Glomerular endothelial cell (primary cell): ENCODE results near the gene RGS4. TPM values are rescaled to one million over a fixed set of nuclear protein-coding genes. Genes with fewer than 3 reads are reported as not detected.
A peak's percentile ranks its signal among the peaks of the same experiment; 100 is the strongest.

ENCODE experiments used
- DNase-seq: peaks from one replicate; pipeline ENCODE4 v3.0.0-alpha.2; 2011; ENCODE audit warnings: low read depth, low spot score; ENCODE audit errors: extremely low read depth
- total RNA-seq: library from RNA; depleted of rRNA; stranded (reverse); fragments of >200 nt; gene quantifications from 2 replicates; pipeline ENCODE4 v1.2.3, GENCODE V29; 2015

The RGS4 gene
- total RNA-seq, result 99.0 and 351 TPM in 2 replicates

DNA sequence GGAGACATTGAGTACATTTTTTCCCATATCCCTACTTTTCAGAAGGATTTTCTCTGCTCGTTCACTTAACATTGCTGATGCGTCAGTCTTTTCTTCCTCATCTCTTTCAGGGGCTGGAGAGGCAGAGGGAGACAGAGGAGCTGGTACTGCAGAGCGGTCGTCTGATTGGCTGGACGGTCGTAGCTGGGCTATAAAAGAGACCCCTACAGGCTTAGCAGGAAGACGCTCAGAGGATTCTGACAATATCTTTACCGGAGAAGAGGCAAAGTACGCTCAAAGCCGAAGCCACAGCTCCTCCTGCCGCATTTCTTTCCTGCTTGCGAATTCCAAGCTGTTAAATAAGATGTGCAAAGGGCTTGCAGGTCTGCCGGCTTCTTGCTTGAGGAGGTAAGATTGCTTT, at the start of gene RGS4:
TSS of gene RGS4 (plus strand) at position 220 of the 400 bp plus-strand sequence. CDS start at position 344, 124 bp downstream.
- peak; percentile 84 for DNase-seq

DNA sequence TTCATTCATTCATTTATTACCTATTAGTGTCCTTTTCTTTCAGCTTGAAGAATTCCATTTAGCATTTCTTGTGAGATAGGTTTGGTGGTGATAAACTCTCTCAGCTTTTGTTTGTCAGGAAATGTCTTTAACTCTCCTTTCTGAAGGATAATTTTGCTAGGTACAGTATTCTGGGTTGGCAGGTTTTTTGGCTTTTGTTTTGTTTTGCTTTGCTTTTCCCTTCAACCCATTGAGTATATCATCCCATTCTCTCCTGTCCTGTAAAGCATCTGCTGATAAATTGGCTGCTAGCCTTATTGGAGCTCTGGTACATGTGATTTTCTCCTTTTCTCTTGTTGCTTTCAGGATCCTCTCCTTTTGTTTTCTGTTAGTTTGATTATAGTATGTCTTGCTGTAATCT, 47.0 kb upstream of the RGS4 start:
- no peak for DNase-seq

DNA sequence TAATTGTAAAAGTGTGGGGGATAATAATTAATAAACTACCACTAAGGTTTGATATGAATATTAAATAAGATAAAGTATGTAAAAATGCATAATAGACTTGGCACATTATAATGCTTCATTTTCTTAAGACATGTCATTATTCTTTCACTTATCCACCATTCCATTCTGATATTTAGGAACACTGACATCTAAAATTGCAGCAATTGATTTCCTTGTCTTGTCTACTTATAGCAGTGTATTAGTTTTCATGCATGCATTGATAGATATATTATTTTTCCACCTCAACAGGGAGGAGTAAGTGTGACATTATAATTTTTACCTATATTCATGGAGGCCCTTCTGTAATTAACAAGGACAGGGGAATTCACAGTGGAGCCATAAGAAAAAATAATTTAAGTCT, 41.6 kb upstream of the RGS4 start:
- no peak for DNase-seq

DNA sequence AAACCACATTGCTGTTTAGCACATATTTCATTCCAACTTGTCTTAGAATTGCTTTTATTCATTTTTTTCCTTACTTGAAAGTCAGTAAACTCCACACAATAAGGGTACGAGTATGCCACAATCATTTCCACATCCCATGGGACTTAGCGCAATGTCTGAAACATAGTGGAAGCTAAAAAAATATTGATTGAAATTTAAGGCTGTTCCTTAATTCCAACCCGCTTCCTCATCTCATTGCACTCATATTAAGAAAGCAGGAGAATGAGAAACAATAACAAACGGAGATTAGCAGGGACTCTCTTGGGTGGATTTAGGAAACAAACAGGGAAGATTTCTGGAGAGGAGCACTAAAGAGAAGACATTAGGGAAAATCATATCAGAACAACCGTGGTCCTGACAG, 39.3 kb upstream of the RGS4 start:
- DNase-seq, result no peak

DNA sequence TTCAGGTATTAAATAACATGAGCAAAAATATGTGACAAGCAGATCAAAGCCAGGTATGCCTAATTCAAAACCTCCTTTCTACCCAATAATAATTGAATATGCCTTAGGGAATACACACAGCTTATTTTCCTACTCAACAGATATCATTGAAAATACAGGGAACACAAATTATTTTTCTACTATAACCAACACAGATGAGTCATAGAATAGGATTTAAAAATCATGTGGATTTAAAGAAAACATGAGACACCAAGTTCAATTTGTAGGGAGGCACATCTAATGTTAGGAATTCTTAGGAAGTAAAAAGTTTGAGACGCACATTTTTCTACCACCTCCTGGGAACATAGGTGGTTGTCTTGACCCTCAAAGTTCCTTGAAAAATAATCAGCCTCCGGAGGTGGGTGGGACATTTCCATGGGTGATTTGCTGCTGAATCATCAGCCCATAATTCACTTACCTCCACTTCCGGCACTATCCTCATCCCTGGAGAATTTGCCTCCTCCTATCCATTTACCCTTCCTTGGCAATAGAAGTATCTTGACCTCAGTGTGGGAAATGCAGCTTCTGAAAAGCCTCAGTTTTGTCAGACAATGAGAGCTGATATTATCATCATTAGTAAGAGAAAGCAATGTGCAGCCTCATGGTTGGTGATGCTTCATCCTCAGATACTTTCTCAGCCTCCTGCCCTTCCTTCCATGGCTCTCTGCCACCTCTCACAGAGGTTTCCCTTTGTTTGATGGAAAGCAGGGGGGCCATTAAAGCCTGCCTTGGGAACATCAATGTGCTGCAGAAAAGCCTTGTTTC, 33.5 kb upstream of the RGS4 start:
- peak; percentile 44 for DNase-seq

DNA sequence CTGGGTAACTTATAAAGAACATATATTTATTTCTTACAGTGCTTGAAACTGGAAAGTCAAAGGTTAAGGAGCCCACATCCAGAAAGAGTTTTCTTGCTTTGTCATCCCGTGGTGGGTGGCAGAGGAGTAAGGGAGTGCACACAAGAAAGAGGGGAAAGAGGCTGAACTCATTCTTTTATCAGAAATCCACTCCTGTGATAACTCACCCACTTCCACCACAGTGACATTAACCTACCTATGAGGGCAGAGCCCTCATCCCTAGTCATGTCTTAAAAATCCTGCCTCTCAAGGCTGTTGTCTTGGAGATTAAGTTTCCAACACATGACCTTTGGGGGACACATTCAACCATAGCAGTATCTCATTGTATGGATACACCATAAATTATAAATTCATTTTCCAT, 32.5 kb upstream of the RGS4 start:
- DNase-seq, result no peak

DNA sequence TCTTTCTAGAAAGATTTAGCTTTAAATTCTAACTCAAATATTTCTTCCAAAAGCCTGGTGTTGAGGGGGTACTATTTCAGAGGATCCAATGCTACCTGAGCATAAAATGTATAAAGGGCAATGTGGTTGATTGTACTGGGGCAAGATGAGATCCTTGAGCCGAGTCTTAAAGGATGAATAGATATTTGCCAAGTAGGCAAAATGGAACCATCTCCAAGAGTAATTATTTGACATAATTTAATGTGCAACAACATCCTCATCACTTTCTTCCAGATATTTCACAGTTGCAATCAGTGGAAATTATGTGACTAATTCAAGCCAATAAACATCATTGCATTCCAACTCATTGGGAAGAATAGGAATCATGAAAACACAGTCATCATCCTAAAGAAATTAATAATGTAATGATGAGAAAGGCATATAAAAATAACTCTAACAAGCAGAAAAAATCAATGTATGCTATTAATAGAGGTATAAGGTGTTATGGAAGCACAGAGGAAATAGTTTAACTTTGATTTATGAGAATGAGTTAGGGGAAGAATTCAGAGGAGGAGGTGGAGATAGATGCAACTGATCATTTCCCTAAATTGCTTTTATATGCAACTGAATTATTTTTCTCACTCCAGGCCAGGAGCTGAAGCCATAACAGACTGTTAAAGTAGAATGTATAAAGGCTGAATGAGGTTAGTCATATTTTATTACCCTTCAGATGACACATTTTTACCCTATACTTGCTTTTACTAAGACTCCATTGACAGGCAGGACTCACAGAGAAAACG, 30.0 kb upstream of the RGS4 start:
- no peak for DNase-seq

DNA sequence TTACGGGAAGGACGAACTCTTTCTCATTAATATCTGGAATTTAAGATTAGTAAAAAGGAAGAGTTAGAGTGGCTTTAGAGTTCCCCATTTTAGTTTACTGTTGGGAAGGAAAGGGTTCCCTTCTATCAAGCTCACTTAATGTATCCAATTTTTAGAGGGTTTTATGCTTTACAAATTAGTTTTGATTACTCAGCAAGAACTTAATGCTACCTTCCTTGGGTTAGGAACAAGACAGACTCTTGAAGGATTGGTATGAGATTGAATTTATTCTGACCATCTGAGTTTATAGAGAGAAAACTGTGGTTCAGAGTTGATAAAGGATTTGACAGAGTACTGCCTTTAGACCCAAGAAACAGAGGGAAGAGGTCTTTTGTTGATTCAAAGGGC, 29.5 kb upstream of the RGS4 start:
- DNase-seq, result no peak

DNA sequence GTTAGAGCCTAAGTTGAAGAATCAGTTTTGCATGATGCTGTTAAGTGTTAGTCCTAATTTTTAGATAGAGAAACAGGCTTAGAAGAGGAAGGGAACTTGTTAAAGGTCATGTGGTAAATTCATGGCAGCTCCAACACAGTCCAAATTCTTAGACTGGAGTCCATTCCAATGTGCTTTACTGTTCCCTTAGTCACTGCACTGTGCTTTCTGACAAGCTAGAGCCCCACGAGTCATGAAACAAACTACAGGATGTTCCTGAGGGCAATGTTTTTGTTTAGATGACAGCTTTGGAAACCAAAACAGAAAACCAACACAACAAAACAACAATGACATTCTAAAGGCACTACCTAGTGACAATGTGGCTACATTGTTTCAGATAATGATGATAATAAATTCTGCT, 23.1 kb upstream of the RGS4 start:
- no peak for DNase-seq

DNA sequence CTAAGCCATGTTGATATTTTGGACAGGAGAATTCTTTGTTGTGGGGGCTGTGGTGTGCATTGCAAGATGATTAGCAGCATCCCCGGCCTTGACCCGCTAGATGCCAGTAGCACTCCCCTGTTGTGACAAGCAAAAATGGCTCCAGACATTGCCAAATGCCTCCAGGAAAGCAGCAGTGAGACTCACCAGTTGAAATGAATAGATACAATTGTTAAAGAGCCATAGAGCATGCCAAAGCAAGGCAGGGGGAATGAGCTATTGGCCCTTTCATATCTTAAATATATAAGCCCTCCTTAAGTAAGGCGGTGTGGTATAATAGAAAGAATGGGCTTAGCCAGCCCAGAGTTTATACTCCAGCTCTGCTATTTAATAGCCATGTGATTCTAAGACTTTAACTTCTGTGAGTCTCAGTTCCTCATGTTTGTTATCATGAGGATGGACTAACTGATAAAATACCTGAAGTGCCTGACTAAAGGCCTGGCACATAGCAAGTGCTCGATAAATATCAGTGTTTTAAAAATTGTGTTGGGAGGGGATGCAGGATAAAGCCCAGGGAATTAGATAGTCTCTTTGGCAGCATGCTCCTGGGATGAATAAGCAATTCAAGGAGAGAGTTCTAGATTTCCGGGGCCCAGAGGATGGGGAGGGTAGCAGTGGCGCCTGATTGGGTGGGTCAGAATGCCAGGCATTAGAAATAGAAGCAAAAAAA, 21.1 kb upstream of the RGS4 start:
- no peak for DNase-seq

DNA sequence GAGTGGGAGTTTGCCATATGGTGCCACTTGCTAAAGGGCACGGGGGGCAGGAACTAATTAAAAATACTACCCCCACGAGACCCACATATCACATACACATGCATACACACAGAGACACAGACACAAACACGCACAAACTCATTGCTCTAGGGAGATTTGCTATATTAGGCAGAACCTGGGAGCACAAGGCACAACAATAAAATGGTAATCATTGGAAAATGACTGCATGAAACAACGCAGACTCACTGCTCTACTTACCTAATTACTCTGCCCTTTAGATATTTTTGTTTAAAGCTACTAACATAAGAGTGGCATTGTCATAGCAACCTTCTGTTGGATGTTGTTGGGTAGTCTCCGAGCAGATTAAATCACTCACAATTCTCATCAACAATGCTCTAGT, 20.3 kb upstream of the RGS4 start:
- DNase-seq, result no peak

DNA sequence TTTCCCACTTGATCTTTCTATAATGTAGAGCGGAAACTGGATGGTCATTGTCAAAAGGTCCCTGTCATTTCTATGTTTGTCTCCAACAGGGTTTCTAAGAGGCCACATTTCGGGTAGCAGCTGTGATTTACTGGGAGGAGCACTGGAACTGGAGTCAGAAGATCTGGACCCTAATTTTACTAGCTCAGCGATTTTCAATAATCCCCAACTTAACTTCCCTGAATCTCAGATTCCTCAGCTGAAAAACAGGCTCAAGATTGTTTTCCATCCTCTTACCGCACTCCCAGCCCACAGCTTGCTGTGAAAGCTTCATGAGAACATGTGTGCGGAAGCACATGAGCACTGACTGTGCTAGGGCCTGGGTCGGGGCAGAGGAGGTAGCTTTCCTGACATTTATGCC, 19.9 kb upstream of the RGS4 start:
- DNase-seq, result no peak

DNA sequence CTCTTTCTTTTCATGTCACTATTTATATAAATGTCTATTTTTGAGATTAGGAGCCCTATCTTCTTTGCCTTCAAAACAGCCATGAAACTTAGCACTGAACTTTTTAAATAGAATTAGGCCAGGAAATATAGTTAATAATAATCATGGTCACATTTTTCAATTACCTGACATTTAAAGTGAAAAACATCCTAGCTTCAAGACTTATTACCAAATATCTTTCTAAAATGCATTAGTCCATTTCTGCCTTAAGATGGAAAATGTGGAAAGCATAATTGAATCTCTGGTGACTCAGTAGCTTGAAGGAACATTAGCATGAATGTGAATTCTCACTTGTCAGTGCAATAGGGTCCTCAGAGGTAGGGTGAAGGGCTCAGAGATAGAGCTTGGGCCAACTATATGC, 18.7 kb upstream of the RGS4 start:
- no peak for DNase-seq

DNA sequence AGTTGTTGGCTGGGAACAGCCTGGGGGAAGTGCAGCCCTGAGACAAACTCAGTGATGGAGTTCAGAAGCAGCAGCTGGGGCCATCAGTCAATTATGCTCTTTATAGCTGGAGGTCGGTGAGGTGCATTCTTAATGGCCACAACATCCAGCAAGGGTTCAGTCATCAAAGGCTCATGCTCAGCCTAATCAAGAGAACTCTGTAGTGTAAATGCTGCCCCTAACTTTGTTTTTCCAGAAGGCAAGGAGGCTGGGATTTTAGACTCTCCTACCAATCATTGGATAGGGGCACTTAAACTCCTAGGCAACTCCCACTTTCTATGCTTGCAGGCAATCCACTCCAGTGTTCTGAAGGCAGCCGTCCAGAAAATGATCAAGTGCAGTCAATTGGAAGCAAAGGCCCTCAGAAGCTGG, 15.0 kb upstream of the RGS4 start:
- no peak for DNase-seq

DNA sequence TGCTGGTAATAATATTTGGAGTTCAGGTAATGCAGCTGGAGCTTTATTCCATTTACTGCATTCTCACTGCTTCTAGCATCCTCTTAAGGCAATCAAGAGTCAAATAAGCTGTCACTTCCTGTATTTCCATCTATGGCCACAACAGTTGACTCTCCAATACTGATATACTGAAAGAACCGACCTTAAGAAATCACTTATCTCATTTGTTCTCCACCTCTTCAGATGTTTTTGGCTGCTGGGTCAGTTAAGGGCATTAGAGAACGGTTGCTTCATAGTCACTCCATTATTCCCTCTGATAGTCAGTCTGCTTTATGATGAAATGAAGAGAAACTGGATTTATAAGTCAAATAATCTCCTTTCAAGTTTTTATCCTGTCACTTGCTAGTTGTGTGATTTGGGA, 14.2 kb upstream of the RGS4 start:
- no peak for DNase-seq

DNA sequence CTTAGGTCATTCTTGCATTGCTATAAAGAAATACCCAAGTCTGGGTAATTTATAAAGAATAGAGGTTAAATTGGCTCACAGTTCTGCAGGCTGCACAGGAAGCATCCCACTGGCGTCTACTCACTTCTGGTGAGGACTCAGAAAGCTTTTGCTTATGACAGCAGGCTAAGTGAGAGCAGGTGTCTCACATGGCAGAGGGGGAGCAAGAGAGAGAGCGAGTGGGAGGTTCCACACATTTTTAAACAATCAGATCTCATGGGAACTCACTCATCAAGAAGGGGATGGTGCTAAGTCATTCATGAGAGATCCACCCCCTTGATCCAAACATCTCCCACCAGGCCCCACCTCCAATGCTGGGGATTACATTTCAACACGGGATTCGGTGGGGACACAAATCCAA, 13.6 kb upstream of the RGS4 start:
- no peak for DNase-seq

DNA sequence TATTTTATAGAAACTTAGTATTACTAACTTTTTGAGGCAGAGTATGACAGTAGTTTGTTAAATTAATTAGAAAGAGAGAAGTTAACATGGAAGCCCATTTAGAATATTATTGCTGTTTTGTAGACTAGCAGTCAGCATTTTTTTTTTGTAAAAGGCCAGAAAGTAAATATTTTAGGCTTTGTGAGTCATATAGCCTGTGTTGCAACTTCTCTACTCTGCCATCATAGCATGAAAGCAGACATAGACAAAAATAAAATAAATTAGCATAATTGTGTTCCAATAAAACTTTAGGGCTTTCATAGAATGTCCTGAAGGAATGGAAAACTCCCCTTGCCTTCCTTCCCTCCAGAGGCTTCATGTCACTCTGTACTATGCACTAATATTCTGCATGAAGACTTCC, 12.3 kb upstream of the RGS4 start:
- DNase-seq, result no peak

DNA sequence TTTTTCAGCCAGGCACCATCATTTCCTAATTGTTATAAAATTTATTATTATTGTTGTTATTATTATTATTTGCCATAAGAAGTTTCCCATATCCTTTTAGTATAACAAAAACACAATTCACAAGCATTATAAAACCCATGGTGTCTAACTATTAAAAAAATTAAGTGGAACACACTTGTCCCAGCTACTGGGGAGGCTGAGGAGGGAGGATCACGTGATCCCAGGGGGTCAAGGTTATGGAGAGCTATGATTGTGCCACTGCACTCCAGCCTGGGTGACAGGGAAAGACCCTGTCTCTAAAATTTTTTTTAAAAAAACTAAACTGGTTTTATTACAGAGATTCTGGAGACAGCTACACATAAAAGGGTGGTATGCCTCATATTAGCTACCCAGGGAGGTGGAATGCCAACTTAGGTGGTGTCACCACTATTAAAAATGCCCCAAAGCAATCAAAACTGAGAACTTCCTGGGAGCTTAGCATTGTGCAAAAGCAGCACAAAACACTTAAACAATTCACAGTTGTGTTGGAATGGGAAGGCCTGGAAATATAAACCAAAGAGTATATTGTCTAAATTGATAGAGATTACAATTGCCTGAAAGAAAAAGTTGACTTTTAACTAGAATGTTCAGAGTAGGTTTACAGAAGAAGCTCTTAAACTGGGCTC, 8.7 kb upstream of the RGS4 start:
- no peak for DNase-seq

DNA sequence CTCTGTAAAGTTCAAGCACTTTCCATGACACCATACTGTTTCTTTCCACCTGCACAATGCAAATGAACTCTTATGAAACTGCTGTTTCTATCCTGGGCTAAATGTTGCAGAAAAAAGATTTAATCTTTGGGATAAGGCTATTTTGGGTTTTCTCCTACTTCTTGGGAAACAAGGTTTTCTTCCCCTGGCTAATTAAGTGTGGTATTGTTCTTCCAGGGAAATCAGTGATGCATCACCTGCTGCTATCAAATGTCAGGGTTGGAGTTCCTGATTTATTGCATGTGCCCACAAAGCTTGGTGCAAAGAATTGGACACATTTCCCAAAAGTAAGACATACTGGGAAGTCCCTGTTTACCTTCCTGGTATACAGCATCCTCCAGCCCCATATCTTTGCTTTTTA, 6.0 kb upstream of the RGS4 start:
- DNase-seq, result no peak

DNA sequence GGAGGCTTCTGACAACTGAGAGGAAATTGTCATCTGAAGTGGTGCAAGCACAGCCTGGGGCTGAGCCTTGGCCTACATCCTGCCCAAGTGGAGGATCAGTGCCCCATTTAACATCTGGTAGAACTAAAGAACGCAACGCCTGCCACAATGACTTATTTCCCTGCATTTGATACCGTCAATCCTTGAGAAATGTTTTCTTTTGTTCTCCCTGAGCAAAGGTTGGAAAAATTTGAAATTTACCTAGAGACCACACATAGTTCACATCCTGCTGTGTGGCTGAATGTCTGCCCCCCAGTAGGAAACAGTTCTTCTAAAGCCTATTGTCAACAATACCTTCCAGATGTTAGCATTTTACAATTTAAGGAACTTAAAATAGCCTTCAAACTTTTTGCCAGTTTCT, 5.6 kb upstream of the RGS4 start:
- no peak for DNase-seq

DNA sequence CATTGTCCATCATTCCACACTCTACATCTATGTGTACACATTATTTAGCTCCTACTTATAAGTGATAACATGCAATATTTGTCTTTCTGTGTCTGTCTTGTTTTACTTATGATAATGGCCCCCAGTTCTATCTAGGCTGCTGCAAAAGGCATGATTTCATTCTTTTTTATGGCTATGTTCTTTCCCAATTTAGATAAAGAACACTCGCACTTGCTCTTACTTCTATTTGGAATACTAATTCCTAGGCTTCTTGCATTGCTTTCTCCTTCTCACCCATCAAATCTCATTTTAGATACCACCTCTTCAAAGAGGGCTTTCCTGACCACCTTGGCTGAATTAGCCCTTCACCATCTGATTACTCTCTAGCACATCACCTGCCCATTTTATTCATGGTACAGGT, 3.0 kb upstream of the RGS4 start:
- no peak for DNase-seq
